SK-N-SH treated with all-trans-retinoic acid at 6 μM for 48 hours (cell line): ENCODE measurements around the gene FTCDNL1.

Source experiments
- ATAC-seq: fragments of 200-7000 bp; cut with Tn5 transposase; 3 replicates; pipeline ENCODE4 v1.9.1; 2020; ENCODE audit warnings: mild to moderate bottlenecking, moderate library complexity
- ARNTL ChIP-seq: fragments of 450-650 bp; formaldehyde crosslinking; IDR thresholded peaks from 2 replicates; pipeline ENCODE4 v1.5.0; 2020; ENCODE audit warnings: low read depth, mild to moderate bottlenecking, moderate library complexity, borderline replicate concordance
- BACH2 ChIP-seq: fragments of 250-450 bp; sonication (Bioruptor Pico); IDR thresholded peaks from 2 replicates; pipeline ENCODE4 v1.9.0; 2021; ENCODE audit warnings: mild to moderate bottlenecking, borderline replicate concordance
- CREB5 ChIP-seq: fragments of 250-450 bp; sonication (Bioruptor Pico); IDR thresholded peaks from 2 replicates; pipeline ENCODE4 v1.5.1; 2020; ENCODE audit warnings: low read depth, mild to moderate bottlenecking, moderate library complexity
- ESRRG ChIP-seq: fragments of 250-450 bp; sonication (Bioruptor Pico); IDR thresholded peaks from 2 replicates; pipeline ENCODE4 v1.6.1; 2021; ENCODE audit warnings: mild to moderate bottlenecking
- GLIS3 ChIP-seq: fragments of 250-450 bp; sonication (Bioruptor Pico); IDR thresholded peaks from 2 replicates; pipeline ENCODE4 v1.5.0; 2020; ENCODE audit warnings: mild to moderate bottlenecking, moderate library complexity
- ISL1 ChIP-seq: fragments of 250-450 bp; sonication (Bioruptor Pico); IDR thresholded peaks from 2 replicates; pipeline ENCODE4 v2.1.2; 2022; ENCODE audit warnings: mild to moderate bottlenecking, moderate library complexity
- OSR1 ChIP-seq: fragments of 250-450 bp; sonication (Bioruptor Pico); IDR thresholded peaks from 2 replicates; pipeline ENCODE4 v1.8.0; 2022; ENCODE audit warnings: moderate library complexity, mild to moderate bottlenecking, inconsistent platforms
- PATZ1 ChIP-seq: fragments of 250-450 bp; sonication (Bioruptor Pico); IDR thresholded peaks from 2 replicates; pipeline ENCODE4 v1.8.0; 2020; ENCODE audit warnings: mild to moderate bottlenecking, moderate library complexity, borderline replicate concordance
- PPARA ChIP-seq: fragments of 250-450 bp; sonication (Bioruptor Pico); IDR thresholded peaks from 2 replicates; pipeline ENCODE4 v1.5.0; 2020; ENCODE audit warnings: mild to moderate bottlenecking, borderline replicate concordance
- RARB ChIP-seq: fragments of 250-450 bp; sonication (Bioruptor Pico); IDR thresholded peaks from 2 replicates; pipeline ENCODE4 v1.8.0; 2021; ENCODE audit warnings: mild to moderate bottlenecking, moderate library complexity
- TOX ChIP-seq: fragments of 250-450 bp; sonication (Bioruptor Pico); IDR thresholded peaks from 2 replicates; pipeline ENCODE4 v1.8.0; 2021; ENCODE audit warnings: mild to moderate bottlenecking, moderate library complexity, borderline replicate concordance
- ZFP3 ChIP-seq: fragments of 250-450 bp; sonication (Bioruptor Pico); IDR thresholded peaks from 2 replicates; pipeline ENCODE4 v1.5.0; 2020; ENCODE audit warnings: mild to moderate bottlenecking, moderate library complexity
- ZNF70 ChIP-seq: fragments of 450-650 bp; formaldehyde crosslinking; IDR thresholded peaks from 2 replicates; pipeline ENCODE4 v1.5.0; 2020; ENCODE audit warnings: mild to moderate bottlenecking, moderate library complexity
- ZNF8 ChIP-seq: fragments of 450-650 bp; formaldehyde crosslinking; IDR thresholded peaks from 2 replicates; pipeline ENCODE4 v1.5.0; 2020; ENCODE audit warnings: mild to moderate bottlenecking, moderate library complexity
- TF ChIP-seq, protein P1 (sequence below): fragments of 250-450 bp; sonication (Bioruptor Pico); IDR thresholded peaks from 2 replicates; pipeline ENCODE4 v1.8.0; 2021; ENCODE audit warnings: low read depth, mild to moderate bottlenecking, moderate library complexity, borderline replicate concordance
- TF ChIP-seq, protein P2 (sequence below): fragments of 250-450 bp; sonication (Bioruptor Pico); IDR thresholded peaks from 2 replicates; pipeline ENCODE4 v1.5.1; 2021; ENCODE audit warnings: mild to moderate bottlenecking, moderate library complexity

Gene FTCDNL1

DNA sequence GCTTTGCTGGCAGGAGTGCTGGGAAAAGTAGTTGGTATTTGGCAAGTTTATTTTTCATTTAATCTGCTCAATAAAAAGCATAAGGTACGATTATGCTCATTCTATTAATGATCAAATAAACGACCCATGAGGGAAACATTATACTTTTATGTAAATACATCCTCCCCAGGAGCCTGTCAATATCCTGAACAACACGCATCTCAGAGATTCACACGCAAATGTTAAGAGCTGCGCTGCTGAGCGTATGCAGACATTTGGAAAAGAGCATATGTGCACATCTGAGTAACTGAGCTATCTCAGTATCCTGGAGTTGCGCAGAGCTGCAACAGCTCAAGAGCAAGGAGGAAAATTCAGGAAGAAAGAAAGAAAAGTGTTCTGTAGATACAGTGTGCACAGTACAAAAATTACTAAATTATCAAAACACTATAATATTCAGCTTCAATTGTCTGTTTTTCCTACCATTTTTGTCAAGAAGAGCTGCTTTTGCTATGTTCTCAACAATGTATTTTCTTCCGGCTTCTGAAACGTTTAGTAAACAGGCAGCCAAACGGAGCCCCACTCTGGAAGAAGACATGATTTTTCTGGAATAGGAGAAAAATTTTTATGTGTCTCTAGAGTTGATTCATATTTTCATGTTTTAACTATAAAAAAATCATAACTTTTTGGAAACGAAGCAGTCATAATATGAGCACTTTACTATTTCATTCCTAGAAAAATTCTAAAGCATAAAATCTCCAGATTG, 2.4 kb downstream of the FTCDNL1 start:
- no peak for ATAC-seq
- no peak for TF ChIP-seq OSR1 (CRISPR knock-in tag)
- no peak for TF ChIP-seq PPARA (CRISPR knock-in tag)
- TF ChIP-seq GLIS3 (CRISPR knock-in tag): no peak
- no peak for TF ChIP-seq ARNTL (CRISPR knock-in tag)
- no peak for TF ChIP-seq ZNF8 (CRISPR knock-in tag)
- no peak for TF ChIP-seq ZNF70 (CRISPR knock-in tag)
- TF ChIP-seq PATZ1 (CRISPR knock-in tag): no peak
- no peak for TF ChIP-seq ISL1 (CRISPR knock-in tag)
- no peak for TF ChIP-seq RARB
- TF ChIP-seq, protein P1, sequence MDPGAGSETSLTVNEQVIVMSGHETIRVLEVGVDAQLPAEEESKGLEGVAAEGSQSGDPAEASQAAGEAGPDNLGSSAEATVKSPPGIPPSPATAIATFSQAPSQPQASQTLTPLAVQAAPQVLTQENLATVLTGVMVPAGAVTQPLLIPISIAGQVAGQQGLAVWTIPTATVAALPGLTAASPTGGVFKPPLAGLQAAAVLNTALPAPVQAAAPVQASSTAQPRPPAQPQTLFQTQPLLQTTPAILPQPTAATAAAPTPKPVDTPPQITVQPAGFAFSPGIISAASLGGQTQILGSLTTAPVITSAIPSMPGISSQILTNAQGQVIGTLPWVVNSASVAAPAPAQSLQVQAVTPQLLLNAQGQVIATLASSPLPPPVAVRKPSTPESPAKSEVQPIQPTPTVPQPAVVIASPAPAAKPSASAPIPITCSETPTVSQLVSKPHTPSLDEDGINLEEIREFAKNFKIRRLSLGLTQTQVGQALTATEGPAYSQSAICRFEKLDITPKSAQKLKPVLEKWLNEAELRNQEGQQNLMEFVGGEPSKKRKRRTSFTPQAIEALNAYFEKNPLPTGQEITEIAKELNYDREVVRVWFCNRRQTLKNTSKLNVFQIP (CRISPR knock-in tag): no peak
- no peak for TF ChIP-seq TOX
- TF ChIP-seq CREB5 (CRISPR knock-in tag): no peak
- TF ChIP-seq ZFP3 (CRISPR knock-in tag): no peak
- no peak for TF ChIP-seq BACH2 (CRISPR knock-in tag)

DNA sequence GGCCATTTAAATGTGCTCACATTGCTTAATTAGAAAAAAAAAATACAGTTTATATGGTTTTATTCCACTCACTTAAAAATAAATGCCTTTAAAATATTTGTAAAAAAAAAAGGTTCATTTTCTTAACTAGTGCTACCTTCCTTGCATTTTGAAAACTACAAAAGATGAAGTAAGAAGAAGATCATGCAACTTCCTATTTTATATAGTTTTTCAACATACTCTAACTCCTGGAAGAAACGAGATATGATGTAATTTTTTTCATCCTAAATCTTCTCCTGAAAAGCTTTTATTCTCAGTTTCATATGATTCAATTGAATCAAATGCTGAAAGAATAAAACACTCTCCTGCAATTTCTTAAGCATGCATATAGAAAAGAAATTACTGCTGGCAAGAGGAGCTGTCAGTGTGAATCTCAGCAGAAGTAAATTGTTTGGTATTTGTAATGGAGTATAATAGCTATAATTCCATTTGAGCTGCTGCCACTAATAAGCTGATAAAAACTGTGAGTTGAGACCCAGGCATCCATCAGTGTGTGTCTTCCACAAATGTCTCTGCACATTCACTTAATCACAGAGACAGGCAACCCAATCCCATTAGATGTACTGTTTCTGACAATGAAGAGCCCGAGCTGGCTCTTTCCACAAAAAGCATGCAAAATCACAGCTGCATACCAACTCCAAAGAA, 3.7 kb downstream of the FTCDNL1 start:
- ATAC-seq: no peak

GRCh38 chr2:199842631-199843395, 8.2 kb downstream of the FTCDNL1 start:
- ATAC-seq: no peak
- TF ChIP-seq, protein P2, sequence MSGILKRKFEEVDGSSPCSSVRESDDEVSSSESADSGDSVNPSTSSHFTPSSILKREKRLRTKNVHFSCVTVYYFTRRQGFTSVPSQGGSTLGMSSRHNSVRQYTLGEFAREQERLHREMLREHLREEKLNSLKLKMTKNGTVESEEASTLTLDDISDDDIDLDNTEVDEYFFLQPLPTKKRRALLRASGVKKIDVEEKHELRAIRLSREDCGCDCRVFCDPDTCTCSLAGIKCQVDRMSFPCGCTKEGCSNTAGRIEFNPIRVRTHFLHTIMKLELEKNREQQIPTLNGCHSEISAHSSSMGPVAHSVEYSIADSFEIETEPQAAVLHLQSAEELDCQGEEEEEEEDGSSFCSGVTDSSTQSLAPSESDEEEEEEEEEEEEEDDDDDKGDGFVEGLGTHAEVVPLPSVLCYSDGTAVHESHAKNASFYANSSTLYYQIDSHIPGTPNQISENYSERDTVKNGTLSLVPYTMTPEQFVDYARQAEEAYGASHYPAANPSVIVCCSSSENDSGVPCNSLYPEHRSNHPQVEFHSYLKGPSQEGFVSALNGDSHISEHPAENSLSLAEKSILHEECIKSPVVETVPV (CRISPR knock-in tag): no peak
- TF ChIP-seq ESRRG (CRISPR knock-in tag) (no peak), PATZ1 (CRISPR knock-in tag) (no peak)

More for the DNA sequence above, 3.7 kb downstream of the FTCDNL1 start:
- TF ChIP-seq, protein P2 (CRISPR knock-in tag): no peak
- TF ChIP-seq PATZ1 (CRISPR knock-in tag) (no peak), ZNF8 (CRISPR knock-in tag) (no peak), BACH2 (CRISPR knock-in tag) (no peak)
